Measurements from ENCODE around the gene TBX2. TPM values are rescaled to one million over a fixed set of nuclear protein-coding genes. Genes with fewer than 3 reads are reported as not detected.

TBX2 gene
- total RNA-seq, 1 experiment from 2014 or later: not detected

- no peak overlapping the region for H3K23ac ChIP-seq (ENCODE audit: insufficient read length, low read depth, low read length)
- no peaks in the 10 kb centered on the region; a peak in 1 of 5 replicates for H3K9me3 Mint-ChIP-seq
- no peak overlapping the region for H2BK5ac ChIP-seq (ENCODE audit: insufficient read length, low read length)
- no peak overlapping the region for H3K14ac ChIP-seq (ENCODE audit: insufficient read depth, low read length)
- H4K91ac ChIP-seq (ENCODE audit: insufficient read length, low read depth, low read length): no peak overlapping the region
- no peak overlapping the region; a peak in 1 of 7 replicates for H3K27ac Mint-ChIP-seq
- no peaks in the 10 kb centered on the region for H3K9me3 ChIP-seq (ENCODE audit: control insufficient read depth, low read depth, low read length)
- H2AK5ac ChIP-seq (ENCODE audit: insufficient read length, low read length): no peak overlapping the region
- no peak overlapping the region for H3T11ph ChIP-seq (ENCODE audit: low read length)
- peaks cover 87% of the 10 kb centered on the region for H3K27me3 Mint-ChIP-seq (ENCODE audit: low read depth)
- H3K27me3 ChIP-seq (ENCODE audit: insufficient read depth, low read length): peaks cover 63% of the 10 kb centered on the region
- H3K23me2 ChIP-seq (ENCODE audit: insufficient read length, low read depth, low read length, poor library complexity, severe bottlenecking): peaks cover 16% of the 10 kb centered on the region
- H3K4me1 ChIP-seq (ENCODE audit: insufficient read depth, low read length): peaks cover 2% of the 10 kb centered on the region; the same call in 1 of the 2 replicates
- no peak overlapping the region for H4K8ac ChIP-seq (replicated peaks; ENCODE audit: insufficient read length, low read depth, low read length)
- no peaks in the 10 kb centered on the region for H4K20me1 ChIP-seq (ENCODE audit: control insufficient read depth, insufficient read depth, insufficient read length)
- no peak overlapping the region for H2BK120ac ChIP-seq (ENCODE audit: low read depth, low read length, poor library complexity, severe bottlenecking)
- H3K79me1 ChIP-seq (ENCODE audit: insufficient read depth, low read depth, low read length, poor library complexity, severe bottlenecking): no peaks in the 10 kb centered on the region
- H3K9ac ChIP-seq (ENCODE audit: extremely low read depth, insufficient read length, low read length): no peak overlapping the region
- peak overlapping the region; percentile 41 to 74 for H3K4me3 Mint-ChIP-seq
- no peaks in the 10 kb centered on the region; a peak in 1 of 7 replicates for H3K36me3 Mint-ChIP-seq (ENCODE audit: insufficient read depth in 1 of 3, low read depth in 3 of 3)
- no peak overlapping the region for H3K56ac ChIP-seq (ENCODE audit: insufficient read length, low read depth, low read length)
- no CpG with 5 or more reads among the region's 48 CpGs for WGBS (ENCODE audit: extremely low coverage, insufficient read length, low lambda C conversion rate)
- no peak overlapping the region for H2BK20ac ChIP-seq (ENCODE audit: low read depth, low read length, poor library complexity, severe bottlenecking)
- peak overlapping the region; percentile 55 for H3K4me2 ChIP-seq (ENCODE audit: insufficient read depth, insufficient read length, low read length)
- no peak overlapping the region for H4K5ac ChIP-seq (ENCODE audit: insufficient read length, low read depth, low read length)
- H2AFZ ChIP-seq (ENCODE audit: low read length): no peak overlapping the region
- no peak overlapping the region for H2BK15ac ChIP-seq (ENCODE audit: low read depth, low read length)
- no peaks in the 10 kb centered on the region for H3K79me2 ChIP-seq (ENCODE audit: insufficient read depth, low read length)
- H2BK12ac ChIP-seq (ENCODE audit: insufficient read length, low read depth, low read length): no peak overlapping the region
- H3K27ac ChIP-seq (ENCODE audit: insufficient read length, low read depth, low read length): no peak overlapping the region
- no peak overlapping the region for H3K4ac ChIP-seq (ENCODE audit: low read depth, low read length)
- DNase-seq: peak; percentile 93
- no peak overlapping the region for H3K18ac ChIP-seq (ENCODE audit: insufficient read length, low read depth, low read length)
- H3K4me1 Mint-ChIP-seq: peaks cover 14 to 21% of the 10 kb centered on the region in 2 experiments
- TF ChIP-seq, protein P1, sequence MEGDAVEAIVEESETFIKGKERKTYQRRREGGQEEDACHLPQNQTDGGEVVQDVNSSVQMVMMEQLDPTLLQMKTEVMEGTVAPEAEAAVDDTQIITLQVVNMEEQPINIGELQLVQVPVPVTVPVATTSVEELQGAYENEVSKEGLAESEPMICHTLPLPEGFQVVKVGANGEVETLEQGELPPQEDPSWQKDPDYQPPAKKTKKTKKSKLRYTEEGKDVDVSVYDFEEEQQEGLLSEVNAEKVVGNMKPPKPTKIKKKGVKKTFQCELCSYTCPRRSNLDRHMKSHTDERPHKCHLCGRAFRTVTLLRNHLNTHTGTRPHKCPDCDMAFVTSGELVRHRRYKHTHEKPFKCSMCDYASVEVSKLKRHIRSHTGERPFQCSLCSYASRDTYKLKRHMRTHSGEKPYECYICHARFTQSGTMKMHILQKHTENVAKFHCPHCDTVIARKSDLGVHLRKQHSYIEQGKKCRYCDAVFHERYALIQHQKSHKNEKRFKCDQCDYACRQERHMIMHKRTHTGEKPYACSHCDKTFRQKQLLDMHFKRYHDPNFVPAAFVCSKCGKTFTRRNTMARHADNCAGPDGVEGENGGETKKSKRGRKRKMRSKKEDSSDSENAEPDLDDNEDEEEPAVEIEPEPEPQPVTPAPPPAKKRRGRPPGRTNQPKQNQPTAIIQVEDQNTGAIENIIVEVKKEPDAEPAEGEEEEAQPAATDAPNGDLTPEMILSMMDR (conservative IDR thresholded peaks at IDR 0.05): peak; percentile 66
Measured at GRCh38 chr17:61410141-61411010, 10.7 kb downstream of the TBX2 start.

Data from H9 (cell line).